Measurements from ENCODE around the gene NOXA1. TPM values are rescaled to one million over a fixed set of nuclear protein-coding genes. Genes with fewer than 3 reads are reported as not detected.

NOXA1 gene
- polyA plus RNA-seq, 1 experiment: 0.32 TPM

- H3K4me3 ChIP-seq (ENCODE audit: low read depth, low read length): no peak overlapping the region
- no peak for TF ChIP-seq CTCF (IDR thresholded peaks at IDR 0.05; ENCODE audit: insufficient read depth, low read depth, low read length)
- CTCF ChIA-PET: no interaction called here
- POLR2A ChIA-PET: no interaction called here
- no peaks in the 10 kb centered on the region for H3K27me3 ChIP-seq (ENCODE audit: control insufficient read depth, insufficient read depth, low read length)
- peaks cover 4% of the 10 kb centered on the region for H3K36me3 ChIP-seq (ENCODE audit: control insufficient read depth, insufficient read depth, low read length)
- DNase-seq (ENCODE audit: low read depth): no peak
These were observed 38.1 kb downstream of the NOXA1 start for GRCh38 chr9:137461316-137461662.

GRCh38 chr9:137461663-137462395 lies 38.6 kb downstream of the NOXA1 start:
- no peaks in the 10 kb centered on the region for H3K27me3 ChIP-seq (ENCODE audit: control insufficient read depth, insufficient read depth, low read length)
- no peak for DNase-seq (ENCODE audit: low read depth)
- ChIA-PET POLR2A (no interaction called here), CTCF (no interaction called here)
- H3K36me3 ChIP-seq (ENCODE audit: control insufficient read depth, insufficient read depth, low read length): peaks cover 3% of the 10 kb centered on the region
- TF ChIP-seq CTCF (IDR thresholded peaks at IDR 0.05; ENCODE audit: insufficient read depth, low read depth, low read length): no peak
- H3K4me3 ChIP-seq (ENCODE audit: low read depth, low read length): no peak overlapping the region

GRCh38 chr9:137462396-137462985 lies 39.3 kb downstream of the NOXA1 start:
- POLR2A ChIA-PET: no interaction called here
- CTCF ChIA-PET: no interaction called here
- H3K4me3 ChIP-seq (ENCODE audit: low read depth, low read length): no peak overlapping the region
- DNase-seq (ENCODE audit: low read depth): no peak
- no peaks in the 10 kb centered on the region for H3K27me3 ChIP-seq (ENCODE audit: control insufficient read depth, insufficient read depth, low read length)
- no peaks in the 10 kb centered on the region for H3K36me3 ChIP-seq (ENCODE audit: control insufficient read depth, insufficient read depth, low read length)
- no peak for TF ChIP-seq CTCF (IDR thresholded peaks at IDR 0.05; ENCODE audit: insufficient read depth, low read depth, low read length)

- no peaks in the 10 kb centered on the region for H3K27me3 ChIP-seq (ENCODE audit: control insufficient read depth, insufficient read depth, low read length)
- H3K4me3 ChIP-seq (ENCODE audit: low read depth, low read length): no peak overlapping the region
- TF ChIP-seq CTCF (IDR thresholded peaks at IDR 0.05; ENCODE audit: insufficient read depth, low read depth, low read length): no peak
- ChIA-PET CTCF (no interaction called here), POLR2A (no interaction called here)
- no peak for DNase-seq (ENCODE audit: low read depth)
- no peaks in the 10 kb centered on the region for H3K36me3 ChIP-seq (ENCODE audit: control insufficient read depth, insufficient read depth, low read length)
These were observed 40.1 kb downstream of the NOXA1 start for GRCh38 chr9:137462986-137463930.

- Histone ChIP-seq H3K27me3 (ENCODE audit: control insufficient read depth, insufficient read depth, low read length) (no peaks in the 10 kb centered on the region), H3K36me3 (ENCODE audit: control insufficient read depth, insufficient read depth, low read length) (no peaks in the 10 kb centered on the region), H3K4me3 (ENCODE audit: low read depth, low read length) (no peak overlapping the region)
- no peak for TF ChIP-seq CTCF (IDR thresholded peaks at IDR 0.05; ENCODE audit: insufficient read depth, low read depth, low read length)
- ChIA-PET CTCF (no interaction called here), POLR2A (no interaction called here)
- no peak for DNase-seq (ENCODE audit: low read depth)
These were observed 40.7 kb downstream of the NOXA1 start for GRCh38 chr9:137463931-137464290.

Measured in BJ (cell line).